Breast epithelium (tissue), 3 donors: Measurements from ENCODE around the gene NUDT13.

ENCODE experiments used
- POLR2A ChIP-seq: fragments of 450-650 bp; IDR thresholded peaks from one replicate; pipeline ENCODE4 v1.6.1; 2016; ENCODE audit warnings: antibody characterized with exemption, mild to moderate bottlenecking, moderate library complexity
- TF ChIP-seq, protein P1 (sequence below), 3 donors: fragments of 450-650 bp; IDR thresholded peaks; one replicate each; pipeline ENCODE4 v1.5.1; 2016 to 2017; ENCODE audit warnings: antibody characterized with exemption in 3 of 3, mild to moderate bottlenecking in 3 of 3, moderate library complexity in 3 of 3

DNA sequence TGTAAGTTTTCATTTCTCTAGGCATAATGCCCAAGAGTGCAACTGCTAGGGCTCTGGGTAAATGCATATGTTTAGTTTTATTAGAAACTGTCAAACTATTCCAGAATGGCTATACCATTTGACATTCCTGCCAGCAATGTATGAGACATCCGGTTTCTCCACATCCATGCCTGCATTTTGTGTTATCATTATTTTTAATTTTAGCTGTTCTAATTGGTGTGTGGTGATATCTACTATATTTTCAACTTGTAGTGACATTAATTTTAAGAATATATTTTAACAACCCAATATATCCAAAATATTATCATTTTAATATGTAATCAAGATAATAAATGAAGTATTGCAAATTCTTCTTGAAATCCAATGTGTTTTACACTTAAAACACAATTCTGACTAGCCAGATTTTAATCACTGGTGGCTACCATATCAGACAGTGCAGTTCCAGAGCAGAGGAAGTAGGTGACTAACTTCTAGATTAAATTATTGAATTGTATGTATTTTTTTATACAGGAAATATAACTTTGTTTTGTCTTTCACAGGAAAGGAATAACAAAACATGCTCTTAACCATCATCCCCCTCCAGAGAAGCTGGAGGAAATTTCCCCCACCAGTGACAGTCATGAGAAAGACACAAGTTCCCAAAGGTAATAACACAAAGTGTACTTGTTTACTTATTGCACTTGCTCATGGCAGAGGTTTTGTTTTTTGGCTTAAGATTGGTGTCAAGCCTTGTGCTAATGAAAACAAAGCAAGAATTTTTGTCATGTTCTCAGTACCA, 64.1 kb downstream of the NUDT13 start:
- TF ChIP-seq, protein P1, sequence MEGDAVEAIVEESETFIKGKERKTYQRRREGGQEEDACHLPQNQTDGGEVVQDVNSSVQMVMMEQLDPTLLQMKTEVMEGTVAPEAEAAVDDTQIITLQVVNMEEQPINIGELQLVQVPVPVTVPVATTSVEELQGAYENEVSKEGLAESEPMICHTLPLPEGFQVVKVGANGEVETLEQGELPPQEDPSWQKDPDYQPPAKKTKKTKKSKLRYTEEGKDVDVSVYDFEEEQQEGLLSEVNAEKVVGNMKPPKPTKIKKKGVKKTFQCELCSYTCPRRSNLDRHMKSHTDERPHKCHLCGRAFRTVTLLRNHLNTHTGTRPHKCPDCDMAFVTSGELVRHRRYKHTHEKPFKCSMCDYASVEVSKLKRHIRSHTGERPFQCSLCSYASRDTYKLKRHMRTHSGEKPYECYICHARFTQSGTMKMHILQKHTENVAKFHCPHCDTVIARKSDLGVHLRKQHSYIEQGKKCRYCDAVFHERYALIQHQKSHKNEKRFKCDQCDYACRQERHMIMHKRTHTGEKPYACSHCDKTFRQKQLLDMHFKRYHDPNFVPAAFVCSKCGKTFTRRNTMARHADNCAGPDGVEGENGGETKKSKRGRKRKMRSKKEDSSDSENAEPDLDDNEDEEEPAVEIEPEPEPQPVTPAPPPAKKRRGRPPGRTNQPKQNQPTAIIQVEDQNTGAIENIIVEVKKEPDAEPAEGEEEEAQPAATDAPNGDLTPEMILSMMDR (IDR thresholded peaks at IDR 0.05) = no peak
- TF ChIP-seq POLR2A = no peak
